Kidney (tissue), 14 donors: Measurements from ENCODE around the gene SNX25. TPM values are rescaled to one million over a fixed set of nuclear protein-coding genes. Genes with fewer than 3 reads are reported as not detected.
"Not testable (repeated sequence)": the region's sequence is repeated elsewhere in the genome, so short reads cannot be mapped to it uniquely, and the experiment has no call there.

Experiments
- DNase-seq, 5 donors: peaks; one replicate each; pipeline ENCODE4 v3.0.0-alpha.2; 2013 to 2020
- FAIRE-seq: peaks from 2 replicates; lab custom pipeline; 2012; peaks lifted over from hg19 to GRCh38; lab: Jason Lieb, UNC
- H3K27ac ChIP-seq, 2 donors: one replicate each; pipeline ENCODE4 v1.7.0; 2013; ENCODE audit warnings: low read depth in 2 of 2, low read length in 2 of 2, inconsistent platforms in 1 of 2
- H3K27me3 ChIP-seq: one replicate; pipeline ENCODE4 v1.7.1; 2013; ENCODE audit warnings: low read length, inconsistent platforms; ENCODE audit not compliant: control insufficient read depth, insufficient read depth
- H3K36me3 ChIP-seq, 3 donors: one replicate each; pipeline versions ENCODE4 v1.7.0 to v1.7.1; 2013; ENCODE audit warnings: low read length in 3 of 3, control low read depth in 1 of 3, inconsistent platforms in 1 of 3; ENCODE audit not compliant: insufficient read depth in 3 of 3, control insufficient read depth in 2 of 3
- H3K4me1 ChIP-seq, 3 donors: one replicate each; pipeline versions ENCODE4 v1.7.0 to v1.7.1; 2013; ENCODE audit warnings: low read length in 3 of 3, inconsistent platforms in 1 of 3, low read depth in 1 of 3; ENCODE audit not compliant: control insufficient read depth in 2 of 3, insufficient read depth in 2 of 3
- H3K4me3 ChIP-seq, 3 donors: one replicate each; pipeline versions ENCODE4 v1.7.0 to v1.8.1; 2013; ENCODE audit warnings: low read length in 3 of 3, control low read depth in 1 of 3, inconsistent platforms in 1 of 3
- H3K9ac ChIP-seq, 3 donors: one replicate each; pipeline versions ENCODE4 v1.7.0 to v1.7.1; 2013; ENCODE audit warnings: low read length in 3 of 3, control low read depth in 1 of 3, inconsistent platforms in 1 of 3
- H3K9me3 ChIP-seq, 3 donors: one replicate each; pipeline versions ENCODE4 v1.7.0 to v1.7.1; 2013; ENCODE audit warnings: low read length in 3 of 3, control low read depth in 1 of 3, inconsistent platforms in 1 of 3; ENCODE audit not compliant: control insufficient read depth in 2 of 3, insufficient read depth in 1 of 3
- intact Hi-C: fragments of 100-400 bp; cut with DNase I; formaldehyde crosslinking; loops from one replicate; pipeline ENCODE4 v1.11.1; 2022
- polyA plus RNA-seq: library from polyadenylated mRNA; stranded (reverse); fragments of 350-450 nt; fragmentation: Illumina TruSeq; extraction: RNeasy Lipid Tissue Mini Kit (QIAGEN cat#74804); gene quantifications from one replicate; pipeline ENCODE4 v1.2.3, GENCODE V29; 2014; ENCODE audit warnings: low read depth, low replicate concordance; ENCODE audit not compliant: insufficient read depth
- total RNA-seq: library from RNA; stranded (reverse); fragmentation: NEBNext Ultra II Directional; extraction: Animal tissue kit (Norgen Biotek cat#: 25700); gene quantifications from one replicate; pipeline ENCODE4 v1.2.1, GENCODE V29; 2021
- TF ChIP-seq, protein P1 (sequence below): IDR thresholded peaks from 3 replicates; pipeline ENCODE4 v1.5.1; 2012; ENCODE audit warnings: mild to moderate bottlenecking, moderate library complexity, borderline replicate concordance; ENCODE audit not compliant: insufficient read depth; ENCODE audit errors: extremely low read depth
- donor health status: control.
- donor health status: control.
- donor health status: control.
- donor health status: control.
- donor health status: control.
- donor health status: DM: yes; HTN: yes; CAD: no.
- donor health status: Normal renal cell carcinoma (clear cell type).

The SNX25 gene
- total and polyA plus RNA-seq, 2 donors from 2014 or later: 8.9 to 19.4 TPM

DNA sequence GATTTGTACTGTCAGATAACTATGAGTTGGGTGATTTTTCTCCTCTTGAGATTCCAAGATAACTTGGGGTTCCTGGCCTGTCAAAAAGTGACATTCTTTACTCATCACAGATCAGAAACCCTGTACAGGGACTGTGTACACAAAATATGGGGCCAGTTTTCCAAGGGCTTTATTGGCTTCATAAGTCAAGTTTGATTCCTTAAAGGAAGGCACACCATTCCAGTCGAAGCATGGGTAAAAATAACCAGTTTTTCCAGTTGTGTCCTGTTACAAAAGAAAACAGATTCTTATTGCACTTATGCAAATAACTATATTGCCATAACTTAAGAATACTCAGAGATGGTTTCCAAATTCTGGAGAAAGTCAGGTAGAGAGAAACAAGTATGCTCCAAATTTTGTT, 116.3 kb downstream of the SNX25 start:
- not testable (repeated sequence) for H3K4me3 ChIP-seq, H3K36me3 ChIP-seq

DNA sequence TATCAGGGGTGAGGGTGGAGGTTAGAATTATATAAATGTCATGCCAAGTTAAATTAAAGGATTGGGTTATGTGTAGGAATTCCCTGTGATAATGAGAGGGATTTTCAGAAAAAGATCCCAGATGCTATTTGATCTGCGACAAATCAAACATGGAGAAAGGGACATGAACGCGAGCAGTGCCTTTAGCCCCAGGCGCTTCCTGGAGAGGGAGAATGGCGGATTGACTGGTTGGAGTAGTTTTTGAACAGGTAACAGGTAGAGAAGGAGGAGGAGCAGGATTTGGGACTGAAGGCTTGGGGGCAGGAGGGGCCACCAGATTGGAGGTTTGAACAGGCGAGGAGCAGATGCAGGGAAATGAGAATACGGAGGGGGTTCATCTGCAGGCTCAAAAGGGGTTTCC, 119.2 kb downstream of the SNX25 start:
- H3K4me3 ChIP-seq: no peak overlapping the region
- no peak overlapping the region for H3K27ac ChIP-seq
- H3K9ac ChIP-seq: no peak overlapping the region
- DNase-seq (no peak), FAIRE-seq (no peak)
- TF ChIP-seq, protein P1, sequence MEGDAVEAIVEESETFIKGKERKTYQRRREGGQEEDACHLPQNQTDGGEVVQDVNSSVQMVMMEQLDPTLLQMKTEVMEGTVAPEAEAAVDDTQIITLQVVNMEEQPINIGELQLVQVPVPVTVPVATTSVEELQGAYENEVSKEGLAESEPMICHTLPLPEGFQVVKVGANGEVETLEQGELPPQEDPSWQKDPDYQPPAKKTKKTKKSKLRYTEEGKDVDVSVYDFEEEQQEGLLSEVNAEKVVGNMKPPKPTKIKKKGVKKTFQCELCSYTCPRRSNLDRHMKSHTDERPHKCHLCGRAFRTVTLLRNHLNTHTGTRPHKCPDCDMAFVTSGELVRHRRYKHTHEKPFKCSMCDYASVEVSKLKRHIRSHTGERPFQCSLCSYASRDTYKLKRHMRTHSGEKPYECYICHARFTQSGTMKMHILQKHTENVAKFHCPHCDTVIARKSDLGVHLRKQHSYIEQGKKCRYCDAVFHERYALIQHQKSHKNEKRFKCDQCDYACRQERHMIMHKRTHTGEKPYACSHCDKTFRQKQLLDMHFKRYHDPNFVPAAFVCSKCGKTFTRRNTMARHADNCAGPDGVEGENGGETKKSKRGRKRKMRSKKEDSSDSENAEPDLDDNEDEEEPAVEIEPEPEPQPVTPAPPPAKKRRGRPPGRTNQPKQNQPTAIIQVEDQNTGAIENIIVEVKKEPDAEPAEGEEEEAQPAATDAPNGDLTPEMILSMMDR: no peak
- no peaks in the 10 kb centered on the region for H3K9me3 ChIP-seq
- H3K36me3 ChIP-seq: no peaks in the 10 kb centered on the region
- H3K27me3 ChIP-seq: no peaks in the 10 kb centered on the region
- no peaks in the 10 kb centered on the region for H3K4me1 ChIP-seq
- intact Hi-C loops: no loop called here

More for the DNA sequence above, 116.3 kb downstream of the SNX25 start:
- H3K9ac ChIP-seq, H3K4me1 ChIP-seq, intact Hi-C loops, H3K27me3 ChIP-seq, DNase-seq, H3K27ac ChIP-seq, H3K9me3 ChIP-seq, FAIRE-seq: not testable (repeated sequence)

DNA sequence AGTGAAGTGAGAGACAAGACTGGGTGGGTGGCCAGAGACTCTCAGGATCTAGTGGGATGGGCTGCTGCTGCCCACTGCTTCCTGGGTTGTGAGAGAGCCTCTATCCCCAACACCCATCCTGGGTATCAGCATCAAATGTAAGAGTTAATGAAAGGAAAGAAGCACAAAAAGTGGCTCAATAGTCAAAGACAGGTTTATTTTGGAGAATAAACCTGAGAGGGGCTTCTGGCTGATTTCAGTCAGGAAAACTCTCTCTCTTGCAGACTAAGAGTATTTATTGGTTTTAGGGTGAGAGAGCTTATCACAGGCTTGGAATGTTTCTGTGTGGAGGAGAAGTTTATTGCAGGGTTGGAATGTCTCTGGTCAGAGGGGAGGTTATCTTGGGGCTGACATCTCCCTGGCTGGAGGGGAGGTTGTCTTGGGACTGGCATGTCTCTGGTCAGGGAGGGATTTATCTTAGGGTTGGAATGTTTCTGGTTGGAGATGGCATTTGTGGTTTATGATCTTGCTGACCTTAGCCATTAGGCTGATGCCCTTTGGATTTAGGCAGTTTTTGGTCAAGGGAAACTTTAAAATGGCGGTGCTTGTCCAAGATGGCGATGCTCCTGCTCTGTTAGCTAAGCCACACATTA, 120.6 kb downstream of the SNX25 start:
- H3K36me3 ChIP-seq, H3K9me3 ChIP-seq, H3K27ac ChIP-seq, H3K4me1 ChIP-seq, H3K27me3 ChIP-seq, intact Hi-C loops, H3K9ac ChIP-seq, DNase-seq, FAIRE-seq, H3K4me3 ChIP-seq: not testable (repeated sequence)

DNA sequence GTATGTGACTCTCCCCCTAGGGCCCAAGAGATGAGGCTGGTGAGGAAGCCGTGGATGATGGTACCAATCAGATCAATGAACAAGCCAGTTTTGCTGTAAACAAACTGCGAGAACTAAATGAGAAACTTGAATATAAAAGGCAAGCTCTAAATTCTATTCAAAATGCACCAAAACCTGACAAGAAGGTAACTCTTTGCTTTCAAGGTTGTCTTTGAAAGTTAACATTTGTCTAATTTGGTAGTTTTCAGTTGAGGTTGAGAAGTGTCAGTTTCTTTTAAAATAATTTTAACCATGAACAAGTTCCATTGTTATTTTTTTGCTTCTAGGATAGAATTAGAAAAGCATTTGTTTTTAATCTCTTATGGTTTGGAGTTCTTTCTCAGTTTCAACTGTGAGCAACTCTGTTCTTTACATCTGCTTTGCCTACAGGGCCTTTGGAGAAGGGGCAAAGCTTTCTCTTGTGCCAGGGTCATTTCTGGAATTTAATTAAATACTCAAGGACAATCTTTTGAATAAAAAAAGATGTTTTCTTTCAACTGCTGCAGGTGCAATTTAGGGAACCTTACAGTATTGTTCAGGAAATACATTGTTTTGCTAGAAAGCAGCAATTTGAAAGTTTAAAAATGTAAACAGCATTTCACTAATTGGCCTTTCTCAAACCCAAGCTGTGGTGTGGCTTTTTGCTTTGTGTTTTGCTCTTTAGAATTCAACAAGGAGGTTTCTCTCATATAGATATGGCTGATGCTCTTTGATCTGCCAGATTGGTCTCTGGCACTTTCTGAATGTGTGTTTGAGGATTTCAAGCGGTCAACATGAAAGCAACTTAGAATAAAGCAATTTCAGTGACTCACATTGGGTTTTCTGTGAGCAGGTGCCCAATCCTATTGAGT, 123.4 kb downstream of the SNX25 start:
- no peak overlapping the region for H3K27ac ChIP-seq
- H3K9ac ChIP-seq: no peak overlapping the region
- H3K27me3 ChIP-seq: no peaks in the 10 kb centered on the region
- intact Hi-C loops: no loop called here
- DNase-seq (no peak), FAIRE-seq (no peak)
- no peak overlapping the region for H3K4me3 ChIP-seq
- H3K4me1 ChIP-seq: no peaks in the 10 kb centered on the region
- no peaks in the 10 kb centered on the region for H3K9me3 ChIP-seq
- H3K36me3 ChIP-seq: no peaks in the 10 kb centered on the region
- TF ChIP-seq, protein P1: no peak
